ENCODE data around the gene OR2T12. TPM values are rescaled to one million over a fixed set of nuclear protein-coding genes. Genes with fewer than 3 reads are reported as not detected.

OR2T12 gene, protein sequence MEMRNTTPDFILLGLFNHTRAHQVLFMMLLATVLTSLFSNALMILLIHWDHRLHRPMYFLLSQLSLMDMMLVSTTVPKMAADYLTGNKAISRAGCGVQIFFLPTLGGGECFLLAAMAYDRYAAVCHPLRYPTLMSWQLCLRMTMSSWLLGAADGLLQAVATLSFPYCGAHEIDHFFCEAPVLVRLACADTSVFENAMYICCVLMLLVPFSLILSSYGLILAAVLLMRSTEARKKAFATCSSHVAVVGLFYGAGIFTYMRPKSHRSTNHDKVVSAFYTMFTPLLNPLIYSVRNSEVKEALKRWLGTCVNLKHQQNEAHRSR
- polyA plus RNA-seq, result not detected in 2 replicates

DNA sequence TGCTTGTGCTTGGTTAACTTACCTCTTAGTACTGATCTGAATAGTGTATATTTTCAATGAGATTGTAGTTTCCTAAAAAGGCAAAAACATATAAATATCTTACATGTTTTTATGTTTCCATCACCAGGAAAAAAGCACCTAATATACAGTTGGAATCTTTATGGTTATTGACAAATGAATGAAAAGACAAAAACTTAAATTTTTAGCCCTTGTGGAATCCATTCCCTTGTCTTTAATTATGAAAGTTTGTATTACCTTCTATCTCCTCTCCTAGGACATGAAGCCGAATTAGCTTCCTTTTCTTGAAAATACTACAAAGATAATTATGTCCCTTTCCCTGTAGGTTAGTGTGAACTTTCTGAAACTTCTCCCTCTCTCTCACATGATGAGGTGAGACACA is at the start of gene OR2T12:
TSS of gene OR2T12 (minus strand) at position 101 of the 400 bp plus-strand sequence. CDS start 7,846 bp downstream, outside the sequence.

DNA sequence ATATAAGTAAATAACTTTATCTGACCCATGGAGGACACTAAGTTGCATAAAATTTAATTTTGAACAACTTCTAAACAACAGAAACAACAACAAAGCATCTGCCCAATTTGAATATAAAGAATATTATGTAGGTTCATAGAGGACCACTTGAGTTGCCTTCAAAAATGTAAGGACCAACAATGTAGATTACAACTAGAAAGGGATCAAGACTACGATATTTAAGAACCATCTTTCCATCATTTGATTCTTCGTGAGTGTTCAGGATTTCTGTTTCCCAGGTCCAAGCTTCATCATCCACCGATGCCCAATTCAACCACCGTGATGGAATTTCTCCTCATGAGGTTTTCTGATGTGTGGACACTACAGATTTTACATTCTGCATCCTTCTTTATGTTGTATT is 45.3 kb upstream of the OR2T12 start, which contains the start of gene OR14C36:
TSS of gene OR14C36 (plus strand) at position 301 of the 400 bp plus-strand sequence. CDS start at position 301, 0 bp downstream.

DNA sequence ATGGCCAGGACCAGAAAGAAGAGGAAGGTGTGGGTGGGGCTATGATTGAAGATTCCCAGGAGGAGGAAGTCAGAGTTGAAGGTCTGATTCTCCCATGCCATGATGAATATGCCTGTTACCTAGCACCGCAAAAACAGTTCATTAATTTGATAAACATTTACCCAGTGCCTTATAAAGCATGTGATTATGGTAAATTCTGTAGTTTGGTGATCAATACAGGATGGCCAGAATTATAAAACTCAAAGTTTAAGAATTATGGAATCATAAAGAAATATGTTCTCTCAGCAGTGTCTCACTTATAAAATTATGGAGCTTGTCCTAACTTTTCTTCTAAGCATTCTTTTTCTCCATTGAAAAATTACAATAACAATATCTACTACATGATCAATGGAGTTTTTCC is 21.2 kb upstream of the OR2T12 start, which contains the start of gene OR2M7:
TSS of gene OR2M7 (minus strand) at position 101 of the 400 bp plus-strand sequence. CDS start at position 101, 0 bp downstream.

DNA sequence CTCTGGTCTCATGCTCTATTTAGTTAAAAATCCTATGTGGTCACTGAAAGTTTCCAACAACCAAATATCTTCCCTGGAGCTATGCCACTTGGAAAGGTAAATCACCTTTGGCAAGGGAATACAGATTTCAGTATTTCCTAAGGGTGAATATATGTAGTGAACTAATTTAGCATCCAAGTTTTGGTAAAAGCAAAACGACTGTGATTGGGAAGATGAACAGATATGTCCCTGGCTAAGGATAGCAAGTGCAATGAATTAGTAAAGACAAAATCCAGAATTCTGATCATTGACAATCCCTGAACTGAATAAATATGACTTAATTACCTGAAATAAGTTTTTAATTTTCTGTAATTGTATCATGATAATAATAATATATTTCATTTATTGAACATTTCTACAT is 25.3 kb downstream of the OR2T12 start, which contains the start of gene OR2T33:
TSS of gene OR2T33 (minus strand) at position 101 of the 400 bp plus-strand sequence. CDS start 4,162 bp downstream, outside the sequence.

Other genes with a start within 250 kb of the OR2T12 start
- gene OR2L13, start 208.2 kb downstream of the OR2T12 start, polyA plus RNA-seq, result 0.48 and 3.1 TPM in 2 replicates
- not detected in 2 replicates for gene OR2M5, start 158.3 kb downstream of the OR2T12 start, polyA plus RNA-seq
- gene OR2M2, start 128.6 kb downstream of the OR2T12 start, polyA plus RNA-seq, result not detected in 2 replicates
- gene OR2M3, start 106.2 kb downstream of the OR2T12 start, polyA plus RNA-seq, result not detected in 2 replicates
- gene OR2M4, start 72.0 kb downstream of the OR2T12 start, polyA plus RNA-seq, result not detected in 2 replicates
- not detected in 2 replicates for gene OR2T33, start 25.4 kb downstream of the OR2T12 start, polyA plus RNA-seq
- not detected in 2 replicates for gene OR2M7, start 21.1 kb upstream of the OR2T12 start, polyA plus RNA-seq
- gene OR14C36, start 45.4 kb upstream of the OR2T12 start, polyA plus RNA-seq, result not detected in 2 replicates
- not detected in 2 replicates for gene OR2T4, start 58.2 kb upstream of the OR2T12 start, polyA plus RNA-seq
- not detected in 2 replicates for gene OR2T6, start 72.3 kb upstream of the OR2T12 start, polyA plus RNA-seq
- not detected in 2 replicates for gene OR2T1, start 99.6 kb upstream of the OR2T12 start, polyA plus RNA-seq
- gene OR2T2, start 142.2 kb upstream of the OR2T12 start, polyA plus RNA-seq, result not detected in 2 replicates
- gene OR2T3, start 169.9 kb upstream of the OR2T12 start, polyA plus RNA-seq, result not detected in 2 replicates
- not detected in 2 replicates for gene OR2T5, start 185.2 kb upstream of the OR2T12 start, polyA plus RNA-seq
- not detected in 2 replicates for gene OR2G6, start 204.6 kb upstream of the OR2T12 start, polyA plus RNA-seq